Breast epithelium (tissue), 4 donors: ENCODE measurements around the gene FHOD3. TPM values are rescaled to one million over a fixed set of nuclear protein-coding genes. Genes with fewer than 3 reads are reported as not detected.

Source experiments
- DNase-seq, 2 donors: peaks; one replicate each; pipeline ENCODE4 v3.0.0-alpha.2; 2019; ENCODE audit warnings: low spot score in 2 of 2
- H3K27ac ChIP-seq, 2 donors: fragments of 200-600 bp; sonication (generic) in 1 of 2; one replicate each; pipeline ENCODE4 v1.5.1; 2016 to 2019; ENCODE audit warnings: mild to moderate bottlenecking in 1 of 2
- H3K27me3 ChIP-seq, 2 donors: fragments of 200-600 bp; sonication (generic) in 1 of 2; one replicate each; pipeline versions ENCODE4 v1.5.1 to v1.6.0; 2017 to 2019; ENCODE audit warnings: control low read depth in 1 of 2, mild to moderate bottlenecking in 1 of 2
- H3K36me3 ChIP-seq: fragments of 200-600 bp; one replicate; pipeline ENCODE4 v1.5.1; 2019
- H3K4me1 ChIP-seq, 2 donors: fragments of 200-600 bp; sonication (generic); one replicate each; pipeline ENCODE4 v1.5.1; 2016 to 2019; ENCODE audit warnings: control low read depth in 1 of 2
- H3K4me3 ChIP-seq, 3 donors: fragments of 200-600 bp; sonication (generic); 1 replicate in 2 of 3; 2 replicates in 1 of 3; pipeline ENCODE4 v1.5.1; 2016 to 2019; ENCODE audit warnings: mild to moderate bottlenecking in 3 of 3, moderate library complexity in 2 of 3
- H3K9me3 ChIP-seq, 2 donors: fragments of 200-600 bp; sonication (generic) in 1 of 2; one replicate each; pipeline ENCODE4 v1.5.1; 2016 to 2019; ENCODE audit warnings: control low read depth in 1 of 2
- CTCF ChIP-seq, 3 donors: fragments of 450-650 bp; IDR thresholded peaks; one replicate each; pipeline ENCODE4 v1.5.1; 2016 to 2017; ENCODE audit warnings: antibody characterized with exemption in 3 of 3, mild to moderate bottlenecking in 3 of 3, moderate library complexity in 3 of 3
- POLR2A ChIP-seq: fragments of 450-650 bp; IDR thresholded peaks from one replicate; pipeline ENCODE4 v1.6.1; 2016; ENCODE audit warnings: antibody characterized with exemption, mild to moderate bottlenecking, moderate library complexity
- POLR2AphosphoS5 ChIP-seq, 3 donors: sonication (generic); formaldehyde crosslinking; IDR thresholded peaks; one replicate each; pipeline ENCODE4 v1.6.1; 2017; ENCODE audit warnings: antibody characterized with exemption in 3 of 3
- intact Hi-C: fragments of 100-400 bp; cut with DNase I; formaldehyde crosslinking; loops from one replicate; pipeline ENCODE4 v1.15.1; 2023; ENCODE audit warnings: low total_unique reads
- total RNA-seq, 3 donors: library from RNA; depleted of rRNA; stranded (reverse); fragments of >200 nt; gene quantifications; one replicate each; pipeline ENCODE4 v1.1.0, GENCODE V29; 2016

Gene FHOD3
- total RNA-seq, 3 donors from 2014 or later = 1.9 to 13.1 (median 13.0) TPM

GRCh38 chr18:36733150-36733549 lies 435.6 kb downstream of the FHOD3 start:
- DNase-seq = no peak
- no peaks in the 10 kb centered on the region for H3K36me3 ChIP-seq
- H3K27ac ChIP-seq = peak overlapping the region; percentile 38 to 63
- H3K4me3 ChIP-seq = no peak overlapping the region
- no peaks in the 10 kb centered on the region for H3K27me3 ChIP-seq
- TF ChIP-seq CTCF (IDR thresholded peaks at IDR 0.05) (peak in 2 of 3 donors; percentile 32 to 33), POLR2AphosphoS5 (IDR thresholded peaks at IDR 0.05) (no peak), POLR2A (no peak)
- intact Hi-C loops = no loop called here
- no peaks in the 10 kb centered on the region for H3K4me1 ChIP-seq
- peaks cover 0 to 5% of the 10 kb centered on the region in 2 donors for H3K9me3 ChIP-seq

GRCh38 chr18:36734596-36734995 lies 437.1 kb downstream of the FHOD3 start:
- DNase-seq = no peak
- Histone ChIP-seq H3K4me1 (no peaks in the 10 kb centered on the region), H3K9me3 (peaks cover 0 to 5% of the 10 kb centered on the region in 2 donors), H3K27me3 (no peaks in the 10 kb centered on the region), H3K4me3 (no peak overlapping the region), H3K36me3 (no peaks in the 10 kb centered on the region), H3K27ac (peak overlapping the region; percentile 34 to 63)
- TF ChIP-seq POLR2AphosphoS5 (IDR thresholded peaks at IDR 0.05) (no peak), CTCF (IDR thresholded peaks at IDR 0.05) (no peak), POLR2A (no peak)
- intact Hi-C loops = no loop called here

GRCh38 chr18:36735130-36735529 lies 437.6 kb downstream of the FHOD3 start:
- H3K27ac ChIP-seq = no peak overlapping the region
- H3K4me3 ChIP-seq = no peak overlapping the region
- H3K27me3 ChIP-seq = no peaks in the 10 kb centered on the region
- no peaks in the 10 kb centered on the region for H3K36me3 ChIP-seq
- TF ChIP-seq CTCF (IDR thresholded peaks at IDR 0.05) = no peak
- no peaks in the 10 kb centered on the region for H3K4me1 ChIP-seq
- DNase-seq = no peak
- intact Hi-C loops = no loop called here
- H3K9me3 ChIP-seq = peaks cover 0 to 5% of the 10 kb centered on the region in 2 donors

GRCh38 chr18:36736094-36736493 lies 438.6 kb downstream of the FHOD3 start:
- no peak for DNase-seq
- no peaks in the 10 kb centered on the region for H3K36me3 ChIP-seq
- no peaks in the 10 kb centered on the region for H3K27me3 ChIP-seq
- H3K4me1 ChIP-seq = no peaks in the 10 kb centered on the region
- H3K27ac ChIP-seq = no peak overlapping the region
- H3K9me3 ChIP-seq = peaks cover 0 to 5% of the 10 kb centered on the region in 2 donors
- intact Hi-C loops = no loop called here
- no peak for TF ChIP-seq POLR2AphosphoS5 (IDR thresholded peaks at IDR 0.05)
- no peak for TF ChIP-seq CTCF (IDR thresholded peaks at IDR 0.05)
- no peak for TF ChIP-seq POLR2A
- no peak overlapping the region for H3K4me3 ChIP-seq

GRCh38 chr18:36737316-36737715 lies 439.8 kb downstream of the FHOD3 start:
- intact Hi-C loops = no loop called here
- Histone ChIP-seq H3K36me3 (no peaks in the 10 kb centered on the region), H3K9me3 (peaks cover 0 to 5% of the 10 kb centered on the region in 2 donors), H3K4me1 (no peaks in the 10 kb centered on the region), H3K27me3 (no peaks in the 10 kb centered on the region), H3K27ac (no peak overlapping the region), H3K4me3 (no peak overlapping the region)
- TF ChIP-seq POLR2A (no peak), CTCF (IDR thresholded peaks at IDR 0.05) (no peak), POLR2AphosphoS5 (IDR thresholded peaks at IDR 0.05) (no peak)
- DNase-seq = no peak
